MCF 10A (cell line): Measurements from ENCODE around the gene WNK3. TPM values are rescaled to one million over a fixed set of nuclear protein-coding genes. Genes with fewer than 3 reads are reported as not detected.

ENCODE experiments used
- BruUV-seq: library from RNA; stranded (reverse); fragments of 400-500 nt; replicated peaks from 2 replicates; lab custom pipeline; 2021; lab: Mats Ljungman, UMichigan
- CTCF ChIA-PET: fragments of 300-600 bp; sonication (Branson Sonifier 250); formaldehyde crosslinking; extraction: SDS; loops from one replicate; lab custom pipeline; 2021; ENCODE audit warnings: antibody characterized with exemption, inconsistent platforms; lab: Yijun Ruan, JAX
- POLR2A ChIA-PET: fragments of 300-600, 350-650 bp; sonication (Branson Sonifier 250); formaldehyde crosslinking; extraction: SDS; loops from one replicate; lab custom pipeline; 2020; ENCODE audit warnings: antibody characterized with exemption, inconsistent platforms; lab: Yijun Ruan, JAX
- DNase-seq: peaks from one replicate; pipeline ENCODE4 v3.0.0-alpha.2; 2018; ENCODE audit not compliant: unreplicated experiment
- H3K27ac Mint-ChIP-seq: one replicate; pipeline ENCODE4 v1.8.0; 2022; ENCODE audit warnings: mild to moderate bottlenecking, low read depth, mixed read lengths; ENCODE audit not compliant: unreplicated experiment
- H3K27me3 Mint-ChIP-seq: one replicate; pipeline ENCODE4 v1.8.0; 2022; ENCODE audit warnings: mixed read lengths; ENCODE audit not compliant: insufficient read depth, unreplicated experiment
- H3K36me3 Mint-ChIP-seq: one replicate; pipeline ENCODE4 v1.8.0; 2022; ENCODE audit warnings: mild to moderate bottlenecking, moderate library complexity, mixed read lengths; ENCODE audit not compliant: insufficient read depth, unreplicated experiment
- H3K4me1 Mint-ChIP-seq: one replicate; pipeline ENCODE4 v1.8.0; 2022; ENCODE audit warnings: mixed read lengths; ENCODE audit not compliant: insufficient read depth, unreplicated experiment
- H3K4me3 Mint-ChIP-seq: one replicate; pipeline ENCODE4 v1.8.0; 2022; ENCODE audit warnings: mild to moderate bottlenecking, moderate library complexity, mixed read lengths; ENCODE audit not compliant: unreplicated experiment
- H3K9me3 Mint-ChIP-seq: one replicate; pipeline ENCODE4 v1.8.0; 2022; ENCODE audit warnings: mixed read lengths; ENCODE audit not compliant: unreplicated experiment
- CTCF ChIP-seq: fragments of 200-600 bp; IDR thresholded peaks from one replicate; pipeline ENCODE4 v1.8.0; 2022; ENCODE audit warnings: antibody characterized with exemption, mild to moderate bottlenecking; ENCODE audit not compliant: unreplicated experiment
- intact Hi-C: fragments of 100-400 bp; cut with micrococcal nuclease; formaldehyde crosslinking; loops from 2 replicates; pipeline ENCODE4 v1.14.1; 2022
- total RNA-seq: library from RNA; stranded (reverse); gene quantifications from 2 replicates; pipeline ENCODE4 v1.2.3, GENCODE V29; 2022

The WNK3 gene
- total RNA-seq, 1 experiment from 2014 or later: not detected

- no peak overlapping the region for H3K27ac Mint-ChIP-seq
- BruUV-seq: no TSS peak
- intact Hi-C loops: no loop called here
- ChIA-PET CTCF (no interaction called here), POLR2A (no interaction called here)
- no peak for DNase-seq
- no peak overlapping the region for H3K4me3 Mint-ChIP-seq
- no peak for TF ChIP-seq CTCF
- H3K27me3 Mint-ChIP-seq: peaks cover 18% of the 10 kb centered on the region
- H3K36me3 Mint-ChIP-seq: no peaks in the 10 kb centered on the region
- H3K4me1 Mint-ChIP-seq: no peaks in the 10 kb centered on the region
- no peaks in the 10 kb centered on the region for H3K9me3 Mint-ChIP-seq
Observed at GRCh38 chrX:54325077-54325476, 32.8 kb downstream of the WNK3 start.

- BruUV-seq: no TSS peak
- Mint-ChIP-seq H3K4me1 (no peaks in the 10 kb centered on the region), H3K4me3 (no peak overlapping the region), H3K27ac (no peak overlapping the region), H3K36me3 (no peaks in the 10 kb centered on the region), H3K27me3 (peaks cover 25% of the 10 kb centered on the region), H3K9me3 (no peaks in the 10 kb centered on the region)
- intact Hi-C loops: no loop called here
- TF ChIP-seq CTCF: no peak
- no peak for DNase-seq
- POLR2A ChIA-PET: no interaction called here
- CTCF ChIA-PET: interaction anchor here (0.5 kb wide), 1 partner anchor 273 kb away, joined by 3 read pairs; no protein-coding TSS in a partner anchor
Observed at GRCh38 chrX:54320067-54320466, 37.8 kb downstream of the WNK3 start.

GRCh38 chrX:54306379-54306778 lies 51.5 kb downstream of the WNK3 start:
- CTCF ChIA-PET: interaction anchor here (0.6 kb wide), 1 partner anchor 1568 kb away, joined by 3 read pairs; no protein-coding TSS in a partner anchor
- TF ChIP-seq CTCF: no peak

GRCh38 chrX:54301516-54301915 lies 56.3 kb downstream of the WNK3 start:
- Mint-ChIP-seq H3K27ac (no peak overlapping the region), H3K4me1 (no peaks in the 10 kb centered on the region), H3K9me3 (no peaks in the 10 kb centered on the region), H3K36me3 (no peaks in the 10 kb centered on the region), H3K4me3 (no peak overlapping the region), H3K27me3 (peaks cover 32% of the 10 kb centered on the region)
- no peak for DNase-seq
- BruUV-seq: no TSS peak
- intact Hi-C loops: no loop called here
- CTCF ChIA-PET: no interaction called here
- POLR2A ChIA-PET: no interaction called here
- no peak for TF ChIP-seq CTCF

More at GRCh38 chrX:54306379-54306778, 51.5 kb downstream of the WNK3 start:
- H3K9me3 Mint-ChIP-seq: no peaks in the 10 kb centered on the region
- intact Hi-C loops: no loop called here
- no peak for DNase-seq
- H3K27me3 Mint-ChIP-seq: peaks cover 14% of the 10 kb centered on the region
- H3K4me3 Mint-ChIP-seq: no peak overlapping the region
- no peak overlapping the region for H3K27ac Mint-ChIP-seq
- no peaks in the 10 kb centered on the region for H3K36me3 Mint-ChIP-seq
- no TSS peak for BruUV-seq
- POLR2A ChIA-PET: no interaction called here
- no peaks in the 10 kb centered on the region for H3K4me1 Mint-ChIP-seq
